ENCODE data around the gene SLC4A2. TPM values are rescaled to one million over a fixed set of nuclear protein-coding genes. Genes with fewer than 3 reads are reported as not detected.

The SLC4A2 gene
- total and polyA plus RNA-seq, 2 of the 8 experiments (the other 6 are each of a cell fraction or from before 2014, with no cell fraction given) = 72.6 to 147 TPM

GRCh38 chr7:151013733-151014497, 45.5 kb upstream of the SLC4A2 start (continued):
- TF ChIP-seq FOSL1 (IDR thresholded peaks at IDR 0.05; ENCODE audit: insufficient read depth, low read depth, low read length) = no peak
- no peak for TF ChIP-seq CHD1 (IDR thresholded peaks at IDR 0.05; ENCODE audit: low read depth, low read length)
- no peak; the same call in 1 of the 2 replicates for TF ChIP-seq POLR2AphosphoS5 (IDR thresholded peaks at IDR 0.05; ENCODE audit: low read depth, low read length)
- TF ChIP-seq E2F6 (IDR thresholded peaks at IDR 0.05) = peak; percentile 91
- TF ChIP-seq USF2 (IDR thresholded peaks at IDR 0.05; ENCODE audit: low read length) = no peak
- TF ChIP-seq TBP (IDR thresholded peaks at IDR 0.05; ENCODE audit: low read depth, low read length) = no peak
- TF ChIP-seq CEBPB (IDR thresholded peaks at IDR 0.05; ENCODE audit: low read depth, low read length) = no peak

Measured in H1 (cell line).